ENCODE measurements around the gene GRID2.

Gene GRID2

GRCh38 chr4:93084599-93085305 lies 781.0 kb downstream of the GRID2 start:
- DNase-seq (ENCODE audit: low spot score): no peak

GRCh38 chr4:93086356-93086755 lies 782.6 kb downstream of the GRID2 start:
- DNase-seq (ENCODE audit: low spot score): no peak

- no peak for DNase-seq (ENCODE audit: low spot score)
Observed at GRCh38 chr4:93092765-93093164, 789.0 kb downstream of the GRID2 start.

- DNase-seq (ENCODE audit: low spot score): no peak
Observed at GRCh38 chr4:93103042-93103441, 799.3 kb downstream of the GRID2 start.

DNA sequence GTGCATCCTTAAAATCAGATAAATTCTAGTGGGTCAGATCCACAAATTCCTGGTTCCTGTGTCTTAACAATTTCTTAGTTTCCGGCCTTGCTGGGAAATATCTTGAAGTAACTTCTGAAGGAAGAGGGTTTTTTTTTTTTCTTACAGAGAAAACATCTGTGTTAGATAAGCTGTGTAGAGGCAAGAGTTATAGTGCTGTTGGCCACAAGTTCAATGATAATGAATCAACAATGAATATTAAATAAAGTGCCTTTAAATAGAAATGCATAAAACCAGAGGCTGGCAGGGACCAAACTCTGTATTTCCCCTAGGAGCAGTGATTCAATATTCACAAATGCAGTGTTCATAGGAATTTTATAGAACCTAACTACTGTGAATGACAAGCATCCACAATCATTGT lies 812.9 kb downstream of the GRID2 start:
- DNase-seq (ENCODE audit: low spot score): no peak

DNA sequence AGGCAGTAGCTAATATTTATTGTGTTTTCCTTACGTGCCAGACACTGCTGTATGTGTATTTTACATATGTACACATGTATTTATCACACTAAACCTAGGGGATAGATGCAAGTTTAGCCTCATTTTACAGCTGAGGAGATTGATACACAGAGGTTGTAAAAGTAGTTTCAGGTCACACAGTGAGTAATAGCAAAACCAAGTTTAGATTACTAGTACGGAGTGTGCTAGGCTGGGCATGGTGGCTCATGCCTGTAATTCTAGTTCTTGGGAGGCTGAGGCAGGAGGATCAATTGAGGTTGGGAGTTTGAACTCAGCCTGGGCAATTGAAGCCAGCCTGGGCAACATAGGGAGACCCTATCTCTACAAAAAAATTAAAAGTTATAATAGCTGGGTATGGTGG lies 823.7 kb downstream of the GRID2 start:
- no peak for DNase-seq (ENCODE audit: low spot score)

- no peak for DNase-seq (ENCODE audit: low spot score)
Observed at GRCh38 chr4:93132631-93133030, 828.9 kb downstream of the GRID2 start.

DNA sequence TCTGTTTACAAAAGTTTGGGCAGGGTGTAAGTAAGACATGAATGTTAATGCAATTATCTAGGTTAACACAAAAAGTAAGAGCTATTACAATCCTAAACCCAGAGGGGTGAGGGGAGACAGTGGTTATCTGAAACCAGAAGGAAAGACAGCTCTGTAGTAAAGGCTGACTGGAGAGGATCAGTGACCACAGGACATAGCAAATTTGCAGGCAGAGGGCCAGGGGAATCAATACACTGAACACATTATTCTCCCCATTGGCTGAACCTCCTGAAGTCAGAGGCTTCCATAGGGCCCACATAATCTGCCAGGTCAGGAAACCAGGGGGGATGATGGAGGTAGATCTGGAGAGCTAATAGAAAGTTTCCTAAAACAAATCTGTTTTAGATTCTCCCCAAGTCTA lies 835.4 kb downstream of the GRID2 start:
- DNase-seq (ENCODE audit: low spot score): no peak

- no peak for DNase-seq (ENCODE audit: low spot score)
Observed at GRCh38 chr4:93143902-93144301, 840.1 kb downstream of the GRID2 start.

DNA sequence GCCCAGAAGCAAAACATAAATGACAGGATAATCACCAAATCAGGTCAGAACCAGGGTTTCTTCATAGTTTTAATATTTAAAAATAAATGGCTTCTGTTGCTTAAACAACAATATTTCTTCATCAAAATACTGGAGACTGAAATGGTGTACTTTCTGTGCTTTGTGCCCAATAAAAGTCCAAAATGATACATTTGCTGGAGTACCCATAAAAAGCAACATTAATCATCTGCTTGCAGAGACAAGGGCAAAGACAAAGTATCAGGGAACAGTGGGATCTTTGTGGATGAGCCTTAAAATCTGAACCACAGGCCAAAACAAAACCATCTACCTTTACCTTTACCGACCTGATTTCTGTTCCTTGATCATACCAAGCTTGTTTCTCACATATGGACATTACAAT lies 840.9 kb downstream of the GRID2 start:
- no peak for DNase-seq (ENCODE audit: low spot score)

DNA sequence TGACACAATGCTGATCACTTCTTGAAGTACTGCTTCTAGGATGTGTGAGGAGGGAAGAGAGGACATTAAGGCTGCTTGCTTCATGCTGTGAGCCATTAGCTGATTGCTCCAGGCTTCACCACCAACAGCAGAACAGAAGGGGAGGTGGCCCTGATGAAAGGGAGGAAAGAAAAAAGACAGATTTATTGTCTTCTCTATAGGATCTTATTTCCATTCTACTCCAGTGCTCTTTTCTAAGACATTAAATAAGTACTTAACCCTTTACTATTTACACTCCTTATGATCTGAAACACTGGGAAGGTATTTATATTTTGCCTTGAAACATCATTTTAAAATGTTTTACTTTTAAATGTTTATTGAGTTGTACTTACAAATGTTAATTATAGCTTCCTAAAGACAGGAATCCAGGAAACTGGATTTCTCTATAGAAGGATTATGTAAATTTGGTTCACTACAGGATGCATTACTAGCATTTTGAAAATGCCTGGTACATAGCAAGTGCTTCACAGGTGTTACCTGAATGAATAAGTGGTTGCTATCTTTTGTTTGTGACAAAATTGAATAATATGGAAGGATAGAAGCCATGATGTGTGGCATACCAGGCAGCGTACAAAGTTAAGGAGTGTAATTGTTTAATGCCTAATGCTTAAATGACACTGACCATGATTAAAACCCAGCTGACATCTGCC lies 843.9 kb downstream of the GRID2 start:
- no peak for DNase-seq (ENCODE audit: low spot score)

- no peak for DNase-seq (ENCODE audit: low spot score)
Observed at GRCh38 chr4:93152491-93152890, 848.7 kb downstream of the GRID2 start.

GRCh38 chr4:93157986-93158385 lies 854.2 kb downstream of the GRID2 start:
- no peak for DNase-seq (ENCODE audit: low spot score)

DNA sequence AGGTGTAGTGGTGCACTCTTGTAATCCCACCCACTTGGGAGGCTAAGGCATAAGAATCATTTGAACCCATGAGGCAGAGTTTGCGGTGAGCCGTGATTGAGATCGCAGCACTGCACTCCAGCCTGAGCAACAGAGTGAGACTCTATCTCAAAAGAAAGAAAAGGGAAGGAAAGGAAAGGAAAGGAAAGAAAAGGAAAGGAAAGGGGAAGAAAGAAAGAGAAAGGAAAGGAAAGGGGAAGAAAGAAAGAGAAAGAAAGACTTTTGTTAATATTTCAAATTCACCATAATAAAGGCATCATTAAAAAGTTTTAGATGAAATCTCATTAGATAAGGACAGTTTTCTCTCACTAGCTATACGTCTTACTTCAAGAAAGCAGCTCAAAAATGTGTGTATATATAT lies 864.3 kb downstream of the GRID2 start:
- no peak for DNase-seq (ENCODE audit: low spot score)

GRCh38 chr4:93169966-93170365 lies 866.2 kb downstream of the GRID2 start:
- DNase-seq (ENCODE audit: low spot score): no peak

DNA sequence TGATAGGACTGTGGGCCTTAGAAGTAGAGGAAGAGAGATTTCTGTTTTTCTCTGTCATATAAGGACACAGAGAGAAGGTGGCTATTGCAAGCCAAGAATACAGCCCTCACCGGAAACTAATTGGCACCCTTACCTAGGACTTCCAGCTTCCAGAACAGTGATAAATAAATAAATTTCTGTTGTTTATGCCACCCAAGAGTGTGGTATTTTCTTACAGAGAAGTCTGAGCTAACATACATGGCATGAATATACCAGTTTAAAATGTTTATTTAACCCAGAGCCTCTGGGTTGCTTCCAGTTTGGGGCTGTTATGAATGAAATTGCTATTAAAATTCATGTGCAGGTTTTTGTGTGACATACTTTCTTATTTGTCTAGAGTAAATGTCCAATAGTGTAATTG lies 870.8 kb downstream of the GRID2 start:
- no peak for DNase-seq (ENCODE audit: low spot score)

DNA sequence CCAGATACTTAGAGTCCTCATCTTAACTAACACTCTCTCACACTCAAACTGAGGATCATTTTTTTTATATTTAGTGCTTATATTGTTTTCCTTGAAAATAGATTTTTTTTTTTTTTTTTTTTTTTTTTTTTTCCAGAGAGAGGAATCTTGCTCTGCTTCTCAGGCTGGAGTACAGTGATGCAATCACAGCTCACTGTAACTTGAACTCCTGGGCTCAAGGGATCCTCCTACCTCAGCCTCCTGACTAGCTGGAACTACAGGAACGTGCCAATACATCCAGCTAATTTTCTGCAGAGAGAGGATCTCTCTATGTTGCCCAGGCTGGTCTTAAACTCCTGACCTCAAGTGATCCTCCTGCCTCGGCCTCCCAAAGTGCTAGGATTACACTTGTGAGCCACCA lies 874.5 kb downstream of the GRID2 start:
- DNase-seq (ENCODE audit: low spot score): no peak

DNA sequence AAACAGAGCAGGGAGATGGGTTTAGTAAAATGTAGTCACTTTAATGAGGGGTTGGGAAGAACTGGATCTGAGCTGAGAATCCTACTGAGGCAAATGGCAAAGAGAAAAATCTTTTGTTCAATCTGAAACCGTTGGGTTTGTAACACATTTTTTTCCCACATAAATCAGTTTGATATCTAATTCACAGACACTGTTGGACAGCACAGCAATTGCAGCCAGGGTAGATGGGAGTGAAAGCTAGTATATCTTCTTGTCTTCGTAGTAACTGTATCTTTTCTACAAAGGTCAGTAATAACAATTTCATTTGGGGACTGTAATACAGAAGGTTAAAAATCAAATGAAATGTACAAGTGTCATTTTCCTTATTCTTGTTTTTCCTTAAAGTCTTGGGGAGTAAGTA lies 875.3 kb downstream of the GRID2 start:
- DNase-seq (ENCODE audit: low spot score): no peak

- no peak for DNase-seq (ENCODE audit: low spot score)
Observed at GRCh38 chr4:93182722-93183121, 879.0 kb downstream of the GRID2 start.

- DNase-seq (ENCODE audit: low spot score): no peak
Observed at GRCh38 chr4:93183576-93183975, 879.8 kb downstream of the GRID2 start.

GRCh38 chr4:93184053-93184452 lies 880.3 kb downstream of the GRID2 start:
- DNase-seq (ENCODE audit: low spot score): no peak

- no peak for DNase-seq (ENCODE audit: low spot score)
Observed at GRCh38 chr4:93186846-93187245, 883.1 kb downstream of the GRID2 start.

GRCh38 chr4:93187466-93187865 lies 883.7 kb downstream of the GRID2 start:
- no peak for DNase-seq (ENCODE audit: low spot score)

DNA sequence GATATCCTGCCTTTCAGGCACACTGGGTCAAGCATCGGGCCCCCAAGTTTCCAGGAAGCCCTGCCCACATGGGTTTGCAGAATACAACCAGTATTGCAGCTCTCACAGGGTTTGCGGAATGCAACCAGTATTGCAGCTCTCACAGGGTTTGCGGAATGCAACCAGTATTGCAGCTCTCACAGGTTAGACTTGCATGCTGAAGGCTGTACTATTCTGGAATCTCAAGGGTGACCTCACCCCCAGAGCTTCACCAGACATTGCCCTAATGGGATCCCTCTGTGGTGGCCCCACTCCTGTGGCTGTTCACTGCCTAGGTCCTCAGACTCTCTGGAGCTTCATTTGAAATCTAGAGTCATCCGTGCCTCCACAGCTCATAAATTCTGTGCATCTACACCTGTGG lies 884.1 kb downstream of the GRID2 start:
- DNase-seq (ENCODE audit: low spot score): no peak

Measured in hematopoietic multipotent progenitor cell treated with erythropoietin and hydrocortisone succinate and interleukin-3 and kit ligand, for 15 days (in vitro differentiated cells).